NB4 (cell line): Measurements from ENCODE around the gene MMP28.

Experiments used
- MAX ChIP-seq: IDR thresholded peaks from 2 replicates; pipeline ENCODE4 v1.6.1; 2011; ENCODE audit warnings: low read depth, low read length
- POLR2A ChIP-seq: IDR thresholded peaks from 2 replicates; pipeline ENCODE4 v1.6.1; 2011; ENCODE audit warnings: mild to moderate bottlenecking; ENCODE audit not compliant: insufficient read length; ENCODE audit errors: extremely low read depth
- TF ChIP-seq, protein P1 (sequence below): IDR thresholded peaks from one replicate; pipeline ENCODE4 v1.5.1; 2012; ENCODE audit warnings: low read depth, low read length

- TF ChIP-seq, protein P1, sequence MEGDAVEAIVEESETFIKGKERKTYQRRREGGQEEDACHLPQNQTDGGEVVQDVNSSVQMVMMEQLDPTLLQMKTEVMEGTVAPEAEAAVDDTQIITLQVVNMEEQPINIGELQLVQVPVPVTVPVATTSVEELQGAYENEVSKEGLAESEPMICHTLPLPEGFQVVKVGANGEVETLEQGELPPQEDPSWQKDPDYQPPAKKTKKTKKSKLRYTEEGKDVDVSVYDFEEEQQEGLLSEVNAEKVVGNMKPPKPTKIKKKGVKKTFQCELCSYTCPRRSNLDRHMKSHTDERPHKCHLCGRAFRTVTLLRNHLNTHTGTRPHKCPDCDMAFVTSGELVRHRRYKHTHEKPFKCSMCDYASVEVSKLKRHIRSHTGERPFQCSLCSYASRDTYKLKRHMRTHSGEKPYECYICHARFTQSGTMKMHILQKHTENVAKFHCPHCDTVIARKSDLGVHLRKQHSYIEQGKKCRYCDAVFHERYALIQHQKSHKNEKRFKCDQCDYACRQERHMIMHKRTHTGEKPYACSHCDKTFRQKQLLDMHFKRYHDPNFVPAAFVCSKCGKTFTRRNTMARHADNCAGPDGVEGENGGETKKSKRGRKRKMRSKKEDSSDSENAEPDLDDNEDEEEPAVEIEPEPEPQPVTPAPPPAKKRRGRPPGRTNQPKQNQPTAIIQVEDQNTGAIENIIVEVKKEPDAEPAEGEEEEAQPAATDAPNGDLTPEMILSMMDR, result no peak
- TF ChIP-seq MAX, result no peak
- no peak for TF ChIP-seq POLR2A
Observed at GRCh38 chr17:35774499-35774898, 20.9 kb downstream of the MMP28 start.
